ENCODE measurements around the gene ELMOD2.
"Not testable (repeated sequence)": the region's sequence is repeated elsewhere in the genome, so short reads cannot be mapped to it uniquely, and the experiment has no call there.

Gene ELMOD2

GRCh38 chr4:140504261-140504660 is 19.7 kb upstream of the ELMOD2 start:
- TF ChIP-seq CTCF (IDR thresholded peaks at IDR 0.05; ENCODE audit: insufficient read depth, low read depth, low read length, missing control alignments): no peak
- DNase-seq (ENCODE audit: low read depth): no peak
- H3K4me3 ChIP-seq (ENCODE audit: low read length): no peak overlapping the region

GRCh38 chr4:140513765-140514164 is 10.2 kb upstream of the ELMOD2 start:
- not testable (repeated sequence) for H3K4me3 ChIP-seq (ENCODE audit: low read length); DNase-seq (ENCODE audit: low read depth)

GRCh38 chr4:140515423-140515822 is 8.5 kb upstream of the ELMOD2 start:
- no peak overlapping the region for H3K4me3 ChIP-seq (ENCODE audit: low read length)
- no peak for DNase-seq (ENCODE audit: low read depth)
- TF ChIP-seq CTCF (IDR thresholded peaks at IDR 0.05; ENCODE audit: insufficient read depth, low read depth, low read length, missing control alignments): no peak

GRCh38 chr4:140523370-140523856 is 555 bp upstream of the ELMOD2 start:
- peak overlapping the region; percentile 80 for H3K4me3 ChIP-seq (ENCODE audit: low read length)
- DNase-seq (ENCODE audit: low read depth): no peak
- TF ChIP-seq CTCF (IDR thresholded peaks at IDR 0.05; ENCODE audit: insufficient read depth, low read depth, low read length, missing control alignments): no peak

GRCh38 chr4:140529434-140529833 is 5.5 kb downstream of the ELMOD2 start:
- no peak overlapping the region for H3K4me3 ChIP-seq (ENCODE audit: low read length)
- no peak for DNase-seq (ENCODE audit: low read depth)
- TF ChIP-seq CTCF (IDR thresholded peaks at IDR 0.05; ENCODE audit: insufficient read depth, low read depth, low read length, missing control alignments): no peak

GRCh38 chr4:140533951-140534480 is 10.0 kb downstream of the ELMOD2 start:
- H3K4me3 ChIP-seq (ENCODE audit: low read length): no peak overlapping the region
- no peak for TF ChIP-seq CTCF (IDR thresholded peaks at IDR 0.05; ENCODE audit: insufficient read depth, low read depth, low read length, missing control alignments)
- peak; percentile 39 for DNase-seq (ENCODE audit: low read depth)

GRCh38 chr4:140556372-140557085 is 32.6 kb downstream of the ELMOD2 start:
- no peak overlapping the region for H3K4me3 ChIP-seq (ENCODE audit: low read length)
- TF ChIP-seq CTCF (IDR thresholded peaks at IDR 0.05; ENCODE audit: insufficient read depth, low read depth, low read length, missing control alignments): no peak
- peak; percentile 14 for DNase-seq (ENCODE audit: low read depth)

Data from epithelial cell of esophagus (primary cell).